ENCODE measurements around the gene ADAMTS6.
A peak's percentile ranks its signal among the peaks of the same experiment; 100 is the strongest.

Gene ADAMTS6

DNA sequence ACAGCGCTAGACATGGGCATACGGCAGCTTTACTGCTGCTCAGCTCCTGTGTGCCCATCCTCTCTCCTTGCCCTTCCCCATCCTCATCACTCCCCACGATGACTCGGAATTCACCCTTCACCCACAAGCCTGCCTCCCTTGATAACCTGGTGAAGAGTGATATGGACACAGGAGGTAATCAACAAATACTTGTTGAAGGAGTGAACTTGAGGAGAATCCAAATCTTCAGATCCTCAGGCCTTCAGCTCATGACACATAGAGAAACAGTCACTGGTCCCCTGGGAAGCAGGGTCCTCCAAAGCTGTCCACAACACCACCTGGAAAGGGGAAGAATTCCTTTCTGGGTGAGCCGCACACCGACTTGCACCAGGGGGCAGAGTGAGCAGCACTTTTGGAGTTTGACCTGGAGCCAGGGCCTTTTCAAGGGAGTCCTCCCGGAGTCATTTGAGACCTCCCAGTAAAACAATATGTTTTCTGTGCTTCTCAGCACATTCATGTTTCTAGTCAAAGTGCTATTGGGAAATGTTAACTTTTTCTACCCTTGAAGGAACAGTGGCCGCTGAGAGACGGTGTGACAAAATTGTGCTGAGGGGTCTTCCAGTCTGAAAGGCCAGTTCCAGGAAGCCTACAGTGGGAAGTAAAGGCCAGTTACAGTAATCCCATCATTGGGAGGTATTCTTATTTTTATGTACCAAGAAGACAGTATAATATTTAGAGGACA is 380.6 kb downstream of the ADAMTS6 start:
- DNase-seq, result peak; percentile 9 to 29

Measured in CD4-positive, alpha-beta T cell treated with Interleukin-1 beta for 1 hour (primary cell).